HEK293 (cell line): ENCODE results near the gene DOCK1.
"Not testable (repeated sequence)": the region's sequence is repeated elsewhere in the genome, so short reads cannot be mapped to it uniquely, and the experiment has no call there.

Experiments
- CTCF ChIA-PET: fragments of 350-600 bp; formaldehyde crosslinking; extraction: SDS; loops from one replicate; lab custom pipeline; 2021; ENCODE audit warnings: antibody characterized with exemption; lab: Yijun Ruan, JAX
- POLR2A ChIA-PET: fragments of 300-600 bp; formaldehyde crosslinking; extraction: SDS; loops from one replicate; lab custom pipeline; 2020; ENCODE audit warnings: antibody characterized with exemption, inconsistent platforms; lab: Yijun Ruan, JAX
- H3K27ac ChIP-seq: fragments of 200-500 bp; sonication (Bioruptor generic); 2 replicates; pipeline ENCODE4 v1.5.1; 2014; ENCODE audit warnings: low read depth, low read length, control low read depth, inconsistent platforms; ENCODE audit errors: extremely low read depth
- H3K36me3 ChIP-seq, 2 experiments: fragments of 200-500 bp in 1 of 2; sonication (Bioruptor generic) in 1 of 2; 1 replicate in 1 of 2; 2 replicates in 1 of 2; pipeline ENCODE4 v1.5.1; 2014 to 2017; ENCODE audit warnings: inconsistent platforms in 2 of 2, low read length in 2 of 2; ENCODE audit not compliant: control insufficient read depth in 2 of 2, insufficient read depth in 1 of 2
- H3K4me1 ChIP-seq: fragments of 200-500 bp; sonication (Bioruptor generic); 2 replicates; pipeline ENCODE4 v1.5.1; 2014; ENCODE audit warnings: mild to moderate bottlenecking, low read length, inconsistent platforms; ENCODE audit not compliant: control insufficient read depth, insufficient read depth
- H3K4me3 ChIP-seq: 2 replicates; pipeline ENCODE4 v1.5.1; 2011; ENCODE audit warnings: low read depth, mild to moderate bottlenecking, control low read depth, low read length, moderate library complexity
- H3K9me3 ChIP-seq: fragments of 200-500 bp; sonication (Bioruptor generic); 2 replicates; pipeline ENCODE4 v1.5.1; 2014; ENCODE audit warnings: low read depth, low read length, inconsistent platforms; ENCODE audit not compliant: control insufficient read depth, insufficient read depth
- HOXC10 ChIP-seq: sonication (generic); formaldehyde crosslinking; IDR thresholded peaks from 2 replicates; pipeline ENCODE4 v1.8.1; 2023; ENCODE audit warnings: mild to moderate bottlenecking, missing genetic modification reagents
- SALL2 ChIP-seq: fragments of 450-650 bp; formaldehyde crosslinking; IDR thresholded peaks from 2 replicates; pipeline ENCODE4 v1.5.0; 2017; ENCODE audit warnings: missing biosample characterization, mild to moderate bottlenecking, missing genetic modification characterization, borderline replicate concordance
- SETDB1 ChIP-seq: IDR thresholded peaks from one replicate; pipeline ENCODE4 v1.6.1; 2017; ENCODE audit warnings: mild to moderate bottlenecking, low read length, moderate library complexity, mixed read lengths; ENCODE audit not compliant: insufficient read length
- ZNF112 ChIP-seq: fragments of 450-650 bp; formaldehyde crosslinking; IDR thresholded peaks from 2 replicates; pipeline ENCODE4 v1.5.0; 2017; ENCODE audit warnings: missing biosample characterization, missing genetic modification characterization
- ZNF16 ChIP-seq: fragments of 450-650 bp; formaldehyde crosslinking; IDR thresholded peaks from 2 replicates; pipeline ENCODE4 v1.5.1; 2016; ENCODE audit warnings: low read depth, missing biosample characterization, missing genetic modification characterization
- ZNF341 ChIP-seq: fragments of 450-650 bp; formaldehyde crosslinking; IDR thresholded peaks from 2 replicates; pipeline ENCODE4; 2016; ENCODE audit warnings: low read depth, missing biosample characterization, missing genetic modification characterization
- ZNF404 ChIP-seq: fragments of 450-650 bp; formaldehyde crosslinking; IDR thresholded peaks from 2 replicates; pipeline ENCODE4 v1.5.1; 2017; ENCODE audit warnings: missing biosample characterization, missing genetic modification characterization
- ZNF549 ChIP-seq: fragments of 450-650 bp; IDR thresholded peaks from 2 replicates; pipeline ENCODE4 v1.5.1; 2018; ENCODE audit warnings: missing biosample characterization, missing genetic modification characterization, mild to moderate bottlenecking, inconsistent platforms, moderate library complexity
- ZNF624 ChIP-seq: fragments of 450-650 bp; formaldehyde crosslinking; IDR thresholded peaks from 2 replicates; pipeline ENCODE4 v1.5.1; 2017; ENCODE audit warnings: missing biosample characterization, missing genetic modification characterization
- ZNF664 ChIP-seq: fragments of 450-650 bp; formaldehyde crosslinking; IDR thresholded peaks from 2 replicates; pipeline ENCODE4 v1.5.1; 2016; ENCODE audit warnings: missing biosample characterization, missing genetic modification characterization
- TF ChIP-seq, protein P1 (sequence below): fragments of 450-650 bp; formaldehyde crosslinking; IDR thresholded peaks from 2 replicates; pipeline ENCODE4 v1.5.1; 2016; ENCODE audit warnings: missing biosample characterization, missing genetic modification characterization
- TF ChIP-seq, protein P2 (sequence below): fragments of 450-650 bp; formaldehyde crosslinking; IDR thresholded peaks from 2 replicates; pipeline ENCODE4 v1.5.1; 2016; ENCODE audit warnings: missing biosample characterization, missing genetic modification characterization

DOCK1 gene

DNA sequence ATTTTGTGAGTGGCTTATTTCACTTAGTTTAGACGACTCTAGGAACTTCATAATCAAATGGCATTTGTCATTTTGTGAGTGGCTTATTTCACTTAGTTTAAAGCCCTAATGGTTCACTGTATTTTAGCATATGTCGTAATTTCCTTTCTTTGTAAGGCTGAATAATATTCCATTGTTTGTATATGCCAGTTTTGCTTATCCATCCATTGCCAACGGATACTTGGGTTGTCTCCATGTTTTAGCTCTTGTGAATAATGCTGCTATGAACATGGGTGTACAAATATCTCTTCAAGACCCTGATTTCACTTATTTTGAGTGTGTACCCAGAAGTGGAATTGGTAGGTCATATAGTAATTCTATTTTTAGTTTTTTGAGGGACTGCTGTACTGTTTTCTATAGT is 31.8 kb downstream of the DOCK1 start (continued):
- no peak for TF ChIP-seq ZNF341 (tag by site-specific recombination)
- no peak for TF ChIP-seq ZNF624 (tag by site-specific recombination)
- no peak for TF ChIP-seq SALL2 (tag by site-specific recombination)

DNA sequence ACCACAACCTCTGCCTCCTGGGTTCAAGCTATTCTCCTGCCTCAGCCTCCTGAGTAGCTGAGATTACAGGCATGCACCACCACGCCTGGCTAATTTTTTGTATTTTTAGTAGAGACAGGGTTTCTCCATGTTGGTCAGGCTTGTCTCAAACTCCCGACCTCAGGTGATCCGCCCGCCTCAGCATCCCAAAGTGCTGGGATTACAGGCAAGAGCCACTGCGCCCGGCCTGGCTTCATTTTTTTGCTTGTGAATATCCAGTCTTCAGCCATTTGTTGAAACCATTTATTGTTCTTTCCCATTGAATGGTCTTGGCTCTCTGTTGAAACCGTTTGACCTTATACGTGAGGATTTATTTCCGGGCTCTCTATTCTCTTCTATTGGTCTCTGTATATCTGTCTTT is 32.9 kb downstream of the DOCK1 start:
- H3K36me3 ChIP-seq, POLR2A ChIA-PET, H3K4me1 ChIP-seq, H3K4me3 ChIP-seq, H3K9me3 ChIP-seq, H3K27ac ChIP-seq: not testable (repeated sequence)
- CTCF ChIA-PET, result interaction anchor here (0.6 kb wide), 1 partner anchor 120 kb away, joined by 5 read pairs; no protein-coding TSS in a partner anchor

DNA sequence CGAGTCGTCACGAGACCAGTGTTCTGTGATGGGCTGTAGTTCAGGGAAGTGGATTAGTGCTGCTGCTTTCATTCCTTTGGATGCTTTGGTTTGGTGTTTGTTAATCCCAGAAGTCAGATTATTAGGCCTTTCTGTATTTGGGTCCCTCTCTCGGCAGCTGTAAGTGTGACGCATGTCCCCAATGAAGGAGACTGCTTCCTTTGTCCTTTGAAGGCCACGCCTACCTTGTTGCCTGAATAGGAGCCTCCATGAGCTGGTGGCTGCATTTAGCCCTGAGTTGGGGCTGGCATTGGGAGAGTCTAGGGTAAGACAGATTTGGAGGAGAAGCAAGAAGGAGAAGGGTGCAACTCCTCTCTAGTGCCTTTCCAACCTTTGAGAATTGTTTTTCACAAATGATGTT is 34.5 kb downstream of the DOCK1 start:
- H3K4me1 ChIP-seq, result peaks cover 4% of the 10 kb centered on the region
- H3K4me3 ChIP-seq, result no peak overlapping the region
- H3K36me3 ChIP-seq, result no peaks in the 10 kb centered on the region
- CTCF ChIA-PET, result no interaction called here
- H3K9me3 ChIP-seq, result no peaks in the 10 kb centered on the region; the same call in 1 of the 2 replicates
- TF ChIP-seq ZNF112 (no peak), ZNF664 (no peak)
- TF ChIP-seq, all 188 proteins: peak for 0
- no peak overlapping the region for H3K27ac ChIP-seq
- POLR2A ChIA-PET, result no interaction called here

DNA sequence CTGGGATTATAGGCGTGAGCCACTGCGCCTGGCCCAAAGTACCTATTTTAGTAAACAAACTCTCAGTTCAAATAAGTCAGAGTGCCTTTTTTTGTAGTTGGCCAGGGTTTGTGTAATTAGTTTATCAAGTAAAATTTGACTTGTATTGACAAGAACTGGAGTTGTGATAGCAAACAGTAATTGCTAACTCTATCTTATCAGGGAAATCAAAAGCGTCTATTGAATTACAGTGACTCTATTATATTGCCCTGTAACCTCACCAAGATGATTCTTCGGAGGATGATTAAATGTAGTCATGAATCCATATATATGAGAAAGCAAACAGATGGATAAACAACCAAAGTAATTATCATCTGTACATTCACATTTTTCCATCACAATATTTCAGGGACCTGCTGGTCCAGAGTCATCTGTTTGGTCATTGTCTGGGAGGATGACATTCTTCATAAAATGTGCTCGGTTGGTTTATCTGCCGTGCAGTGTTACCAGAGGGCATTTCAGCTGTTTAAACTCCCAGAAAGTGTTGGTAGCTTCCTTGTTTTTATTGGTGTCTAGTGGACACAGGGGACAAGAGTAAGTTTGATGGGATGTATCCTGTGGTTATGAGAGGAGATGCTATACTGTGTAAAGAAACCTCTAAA is 35.6 kb downstream of the DOCK1 start:
- H3K4me1 ChIP-seq, result no peaks in the 10 kb centered on the region
- H3K36me3 ChIP-seq, result no peaks in the 10 kb centered on the region
- no peak overlapping the region for H3K4me3 ChIP-seq
- CTCF ChIA-PET, result no interaction called here
- H3K9me3 ChIP-seq, result no peaks in the 10 kb centered on the region; the same call in 1 of the 2 replicates
- no peak overlapping the region for H3K27ac ChIP-seq
- TF ChIP-seq ZNF404 (no peak), SETDB1 (no peak), HOXC10 (no peak), ZNF549 (tag by site-specific recombination) (no peak), ZNF16 (tag by site-specific recombination) (no peak)
- TF ChIP-seq, protein P1, sequence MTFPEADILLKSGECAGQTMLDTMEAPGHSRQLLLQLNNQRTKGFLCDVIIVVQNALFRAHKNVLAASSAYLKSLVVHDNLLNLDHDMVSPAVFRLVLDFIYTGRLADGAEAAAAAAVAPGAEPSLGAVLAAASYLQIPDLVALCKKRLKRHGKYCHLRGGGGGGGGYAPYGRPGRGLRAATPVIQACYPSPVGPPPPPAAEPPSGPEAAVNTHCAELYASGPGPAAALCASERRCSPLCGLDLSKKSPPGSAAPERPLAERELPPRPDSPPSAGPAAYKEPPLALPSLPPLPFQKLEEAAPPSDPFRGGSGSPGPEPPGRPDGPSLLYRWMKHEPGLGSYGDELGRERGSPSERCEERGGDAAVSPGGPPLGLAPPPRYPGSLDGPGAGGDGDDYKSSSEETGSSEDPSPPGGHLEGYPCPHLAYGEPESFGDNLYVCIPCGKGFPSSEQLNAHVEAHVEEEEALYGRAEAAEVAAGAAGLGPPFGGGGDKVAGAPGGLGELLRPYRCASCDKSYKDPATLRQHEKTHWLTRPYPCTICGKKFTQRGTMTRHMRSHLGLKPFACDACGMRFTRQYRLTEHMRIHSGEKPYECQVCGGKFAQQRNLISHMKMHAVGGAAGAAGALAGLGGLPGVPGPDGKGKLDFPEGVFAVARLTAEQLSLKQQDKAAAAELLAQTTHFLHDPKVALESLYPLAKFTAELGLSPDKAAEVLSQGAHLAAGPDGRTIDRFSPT (tag by site-specific recombination), result no peak
- TF ChIP-seq, protein P2, sequence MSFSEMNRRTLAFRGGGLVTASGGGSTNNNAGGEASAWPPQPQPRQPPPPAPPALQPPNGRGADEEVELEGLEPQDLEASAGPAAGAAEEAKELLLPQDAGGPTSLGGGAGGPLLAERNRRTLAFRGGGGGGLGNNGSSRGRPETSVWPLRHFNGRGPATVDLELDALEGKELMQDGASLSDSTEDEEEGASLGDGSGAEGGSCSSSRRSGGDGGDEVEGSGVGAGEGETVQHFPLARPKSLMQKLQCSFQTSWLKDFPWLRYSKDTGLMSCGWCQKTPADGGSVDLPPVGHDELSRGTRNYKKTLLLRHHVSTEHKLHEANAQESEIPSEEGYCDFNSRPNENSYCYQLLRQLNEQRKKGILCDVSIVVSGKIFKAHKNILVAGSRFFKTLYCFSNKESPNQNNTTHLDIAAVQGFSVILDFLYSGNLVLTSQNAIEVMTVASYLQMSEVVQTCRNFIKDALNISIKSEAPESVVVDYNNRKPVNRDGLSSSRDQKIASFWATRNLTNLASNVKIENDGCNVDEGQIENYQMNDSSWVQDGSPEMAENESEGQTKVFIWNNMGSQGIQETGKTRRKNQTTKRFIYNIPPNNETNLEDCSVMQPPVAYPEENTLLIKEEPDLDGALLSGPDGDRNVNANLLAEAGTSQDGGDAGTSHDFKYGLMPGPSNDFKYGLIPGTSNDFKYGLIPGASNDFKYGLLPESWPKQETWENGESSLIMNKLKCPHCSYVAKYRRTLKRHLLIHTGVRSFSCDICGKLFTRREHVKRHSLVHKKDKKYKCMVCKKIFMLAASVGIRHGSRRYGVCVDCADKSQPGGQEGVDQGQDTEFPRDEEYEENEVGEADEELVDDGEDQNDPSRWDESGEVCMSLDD (tag by site-specific recombination), result no peak
- TF ChIP-seq, all 188 proteins: peak for 0
- POLR2A ChIA-PET, result no interaction called here
